Adrenal gland (tissue), 5 donors: ENCODE measurements around the gene SCYGR3.

Experiments used
- POLR2A ChIP-seq, 2 donors: fragments of 450-650 bp; IDR thresholded peaks; one replicate each; pipeline ENCODE4 v1.6.1; 2017; ENCODE audit warnings: antibody characterized with exemption in 2 of 2, mild to moderate bottlenecking in 2 of 2, moderate library complexity in 1 of 2
- TF ChIP-seq, protein P1 (sequence below), 6 experiments: fragments of 450-650 bp in 4 of 6; fragments of 200-600 bp in 2 of 6; sonication (generic) in 1 of 6; IDR thresholded peaks; 1 replicate in 5 of 6; 2 replicates in 1 of 6; pipeline versions ENCODE4 v1.5.1 to v1.8.0; 2016 to 2021; ENCODE audit warnings: antibody characterized with exemption in 6 of 6, mild to moderate bottlenecking in 2 of 6, moderate library complexity in 1 of 6
- donor health status: DM: no; HTN: no; CAD: no.

DNA sequence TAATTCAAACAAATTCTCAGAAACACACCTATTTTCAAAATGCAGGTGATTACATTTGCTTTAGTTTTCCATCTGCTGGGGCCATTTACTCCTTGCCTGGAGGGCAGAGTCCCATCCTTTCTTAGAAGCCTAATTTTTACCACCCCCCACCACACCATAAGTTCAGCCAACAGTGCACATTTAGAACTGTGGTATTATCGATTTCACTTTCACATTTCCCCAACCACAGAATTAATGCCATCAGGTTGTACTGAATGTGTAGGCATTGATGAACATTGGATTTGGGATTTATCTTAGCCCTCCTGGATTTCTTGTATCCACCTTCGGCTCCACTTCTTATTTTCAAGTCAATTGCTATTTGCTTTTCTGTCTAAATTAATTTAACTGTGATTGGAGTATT is 4.5 kb downstream of the SCYGR3 start:
- TF ChIP-seq, protein P1, sequence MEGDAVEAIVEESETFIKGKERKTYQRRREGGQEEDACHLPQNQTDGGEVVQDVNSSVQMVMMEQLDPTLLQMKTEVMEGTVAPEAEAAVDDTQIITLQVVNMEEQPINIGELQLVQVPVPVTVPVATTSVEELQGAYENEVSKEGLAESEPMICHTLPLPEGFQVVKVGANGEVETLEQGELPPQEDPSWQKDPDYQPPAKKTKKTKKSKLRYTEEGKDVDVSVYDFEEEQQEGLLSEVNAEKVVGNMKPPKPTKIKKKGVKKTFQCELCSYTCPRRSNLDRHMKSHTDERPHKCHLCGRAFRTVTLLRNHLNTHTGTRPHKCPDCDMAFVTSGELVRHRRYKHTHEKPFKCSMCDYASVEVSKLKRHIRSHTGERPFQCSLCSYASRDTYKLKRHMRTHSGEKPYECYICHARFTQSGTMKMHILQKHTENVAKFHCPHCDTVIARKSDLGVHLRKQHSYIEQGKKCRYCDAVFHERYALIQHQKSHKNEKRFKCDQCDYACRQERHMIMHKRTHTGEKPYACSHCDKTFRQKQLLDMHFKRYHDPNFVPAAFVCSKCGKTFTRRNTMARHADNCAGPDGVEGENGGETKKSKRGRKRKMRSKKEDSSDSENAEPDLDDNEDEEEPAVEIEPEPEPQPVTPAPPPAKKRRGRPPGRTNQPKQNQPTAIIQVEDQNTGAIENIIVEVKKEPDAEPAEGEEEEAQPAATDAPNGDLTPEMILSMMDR (IDR thresholded peaks at IDR 0.05): no peak
- TF ChIP-seq POLR2A (IDR thresholded peaks at IDR 0.05): no peak
